GM19468 (cell line): ENCODE results near the gene SH2D4B.
A peak's percentile ranks its signal among the peaks of the same experiment; 100 is the strongest.

Experiments
- ATAC-seq: cut with Tn5 transposase; IDR thresholded peaks from one replicate; pipeline ENCODE4 v1.9.1; 2021; ENCODE audit warnings: mild to moderate bottlenecking, moderate library complexity, moderate number of reproducible peaks; ENCODE audit not compliant: unreplicated experiment; ENCODE audit errors: extremely low read depth

The SH2D4B gene

DNA sequence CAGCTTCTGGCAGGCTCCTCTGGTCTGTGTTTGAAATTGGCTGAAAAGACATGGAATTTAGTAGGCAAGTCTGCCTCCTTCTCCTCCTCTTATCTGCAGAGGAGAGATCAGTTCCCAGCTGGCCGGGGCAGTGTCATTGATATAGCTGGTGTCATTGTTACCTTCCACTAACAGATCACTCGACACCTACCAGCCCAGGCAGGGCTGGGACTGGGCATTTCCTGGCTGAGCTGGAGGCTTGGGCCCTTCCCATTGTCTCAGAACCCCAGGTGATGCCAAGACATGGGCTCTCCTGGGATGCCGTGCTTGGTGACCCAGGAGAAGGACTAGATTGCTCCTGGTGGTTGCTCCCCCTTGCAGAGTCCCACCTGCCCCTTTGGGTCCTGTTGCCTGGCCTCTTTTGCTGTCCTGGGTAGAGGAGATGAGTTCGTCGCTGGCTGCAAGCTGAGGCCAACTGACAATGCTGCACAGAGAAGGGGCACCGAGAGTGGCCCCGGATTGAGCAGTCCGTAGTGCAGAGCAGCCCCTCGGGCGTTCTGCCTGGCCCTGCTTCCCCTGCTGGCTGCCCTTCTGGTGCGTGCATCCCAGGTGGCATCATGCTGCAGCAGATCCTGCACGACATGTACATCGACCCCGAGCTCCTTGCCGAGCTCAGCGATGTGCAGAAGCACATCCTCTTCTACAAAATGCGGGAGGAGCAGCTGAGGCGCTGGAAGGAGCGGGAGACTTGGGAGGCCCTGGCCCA, at the start of gene SH2D4B:
Gene SH2D4B (plus strand): TSS at position 167 of the 745 bp plus-strand sequence. CDS start 430 bp downstream, at position 597.
- no peak for ATAC-seq

DNA sequence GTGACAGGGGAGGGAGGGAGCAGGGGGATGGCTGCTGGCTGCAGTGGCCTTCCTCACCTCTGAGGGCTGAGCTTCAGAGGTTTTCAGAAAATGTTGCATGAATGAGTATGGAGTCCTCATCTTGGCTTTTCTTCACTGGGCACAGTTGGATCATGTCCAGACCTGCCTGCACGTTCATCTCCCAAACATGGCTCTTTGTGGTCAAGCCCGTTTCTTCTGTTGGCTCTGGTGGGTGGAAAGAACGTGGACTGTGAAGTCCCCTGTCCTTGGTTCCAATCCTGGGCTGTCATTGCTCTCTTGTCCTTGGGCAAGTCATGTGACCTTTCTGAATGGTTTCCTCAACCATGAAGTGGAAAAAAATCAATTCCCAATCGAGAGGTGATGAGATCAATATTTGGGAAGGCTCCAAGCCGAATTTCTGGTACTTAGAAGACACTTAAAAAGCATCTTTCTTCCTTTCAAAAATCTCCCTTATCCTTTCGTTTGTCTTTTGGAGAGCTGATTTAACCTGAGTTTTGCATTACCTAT, 49.1 kb upstream of the SH2D4B start:
- no peak for ATAC-seq

DNA sequence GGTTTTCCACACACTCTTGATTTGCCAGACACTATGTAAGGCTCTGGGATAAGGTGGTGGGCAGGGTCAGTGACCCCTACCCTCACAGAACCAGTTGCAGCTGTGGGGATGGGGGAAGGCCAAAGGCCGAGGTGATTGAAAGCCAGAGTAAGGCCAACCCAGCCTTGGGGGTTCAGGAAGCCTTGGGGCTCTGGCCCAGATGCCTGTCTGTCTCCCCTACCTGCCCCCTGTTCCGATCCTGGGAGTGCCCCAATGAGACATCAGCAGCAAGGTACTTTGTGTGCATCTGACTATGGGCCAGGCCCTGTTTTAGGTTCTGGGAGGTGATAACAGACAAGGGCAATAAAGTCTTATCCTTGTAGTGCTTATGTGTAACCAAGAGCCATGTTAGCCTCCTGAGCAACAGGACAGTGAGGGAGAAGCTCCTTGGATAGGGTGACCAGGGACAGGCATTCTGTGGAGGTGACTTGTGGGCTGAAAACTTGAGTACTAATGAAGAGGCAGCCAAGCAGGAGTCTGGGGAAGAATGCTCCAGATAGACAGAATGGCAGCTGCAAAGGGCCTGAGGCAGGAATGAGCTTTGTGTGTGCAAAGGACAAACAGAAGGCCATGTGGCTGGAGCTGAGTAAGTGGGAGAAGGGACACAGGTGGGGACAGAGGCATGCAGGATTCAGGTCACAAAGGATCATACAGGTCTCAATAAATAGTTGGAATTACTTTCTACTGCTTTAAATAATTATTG, 48.2 kb upstream of the SH2D4B start:
- ATAC-seq = no peak

DNA sequence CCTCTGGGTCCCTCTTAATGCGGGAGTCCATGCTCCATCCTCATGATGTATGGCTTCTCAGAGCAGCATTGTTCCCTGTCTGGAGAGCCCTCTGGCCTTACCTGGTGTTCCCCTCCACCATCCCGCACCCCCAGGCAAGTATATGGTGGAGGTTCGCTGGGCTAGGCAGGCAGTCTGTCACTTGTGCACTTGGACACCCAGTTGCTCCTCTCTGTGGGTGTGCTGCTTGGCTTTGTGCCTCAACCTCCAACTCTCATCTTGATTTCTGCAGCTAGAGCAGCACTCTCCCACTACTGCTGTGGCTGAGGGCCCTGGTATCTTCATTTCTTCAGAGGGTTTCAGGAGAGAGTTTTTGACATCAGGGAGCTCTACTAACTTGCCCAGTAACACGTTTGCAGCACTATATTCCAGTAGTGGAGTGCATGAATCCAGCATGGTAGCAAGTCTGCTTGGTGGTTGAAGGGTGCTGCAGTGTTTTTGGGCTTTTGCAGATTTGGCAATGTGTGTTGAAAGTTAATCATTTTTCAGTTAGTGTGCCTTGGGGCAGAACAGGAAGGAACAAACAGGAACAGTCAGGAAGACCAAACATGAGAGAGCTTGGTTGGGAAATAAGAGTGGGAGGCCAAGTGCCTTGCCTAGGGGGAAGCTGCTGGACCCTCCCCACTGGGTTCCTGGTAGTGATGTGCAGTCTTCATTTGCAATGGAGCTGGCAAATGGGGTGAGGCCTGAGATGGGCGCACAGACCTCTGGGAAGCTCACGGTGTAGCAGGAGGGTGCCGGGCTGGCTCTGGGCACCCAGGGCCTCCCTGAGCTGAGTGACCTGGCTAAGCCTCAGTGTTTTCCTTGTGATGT, 46.2 kb upstream of the SH2D4B start:
- ATAC-seq = no peak

DNA sequence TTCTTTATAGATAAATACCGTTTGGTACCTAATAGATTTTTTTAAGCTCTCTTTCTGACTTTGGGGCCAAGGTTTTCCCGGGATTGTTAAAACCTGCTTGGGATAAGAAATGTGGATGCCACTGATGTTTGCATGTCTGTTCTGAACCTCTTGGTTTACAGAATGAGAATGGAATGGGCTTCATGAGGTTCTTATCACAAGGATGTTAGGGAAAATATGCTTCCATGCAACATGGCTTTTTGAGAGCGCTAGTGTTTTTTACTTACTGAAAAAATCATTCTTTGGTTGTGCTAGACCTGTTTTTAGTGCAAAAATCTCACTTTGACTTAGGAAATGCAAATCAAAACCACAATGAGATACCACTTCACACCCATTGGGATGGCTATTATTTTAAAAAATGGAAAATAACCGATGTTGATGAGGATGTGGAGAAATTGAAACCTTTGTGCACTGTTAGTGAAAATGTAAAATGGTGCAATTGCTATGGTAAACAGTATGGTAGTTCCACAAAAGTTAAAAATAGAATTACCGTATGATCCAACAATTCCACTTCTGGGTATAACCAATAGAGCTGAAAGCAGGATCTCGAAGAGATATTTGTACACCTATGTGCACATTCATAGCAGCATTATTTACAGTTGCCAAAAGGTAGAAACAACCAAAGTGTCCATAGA, 44.7 kb upstream of the SH2D4B start:
- no peak for ATAC-seq

DNA sequence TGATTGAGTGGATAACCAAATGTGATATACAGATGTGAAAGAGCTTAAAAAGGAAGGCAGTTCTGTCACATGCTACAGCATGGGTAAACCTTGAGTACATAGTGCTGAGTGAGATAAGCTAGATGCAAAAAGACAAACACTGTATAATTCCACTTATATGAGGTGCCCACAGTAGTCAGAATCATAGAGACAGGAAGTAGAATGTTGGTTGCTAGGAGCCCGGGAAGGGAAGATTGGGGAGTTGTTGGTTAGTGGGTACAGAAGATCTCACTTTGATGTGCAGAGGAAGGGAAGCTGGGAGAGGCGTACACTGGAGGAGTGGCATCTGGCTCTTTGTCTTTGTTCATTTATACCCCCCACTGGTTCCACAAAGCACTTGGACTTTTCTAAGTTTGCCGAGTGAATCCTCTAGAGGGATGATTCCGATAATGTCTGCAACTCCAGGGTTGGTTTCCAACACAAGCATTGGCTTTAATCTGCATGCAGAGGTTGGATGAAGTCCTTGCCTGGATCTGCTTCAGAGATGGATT, 44.1 kb upstream of the SH2D4B start:
- ATAC-seq = no peak

DNA sequence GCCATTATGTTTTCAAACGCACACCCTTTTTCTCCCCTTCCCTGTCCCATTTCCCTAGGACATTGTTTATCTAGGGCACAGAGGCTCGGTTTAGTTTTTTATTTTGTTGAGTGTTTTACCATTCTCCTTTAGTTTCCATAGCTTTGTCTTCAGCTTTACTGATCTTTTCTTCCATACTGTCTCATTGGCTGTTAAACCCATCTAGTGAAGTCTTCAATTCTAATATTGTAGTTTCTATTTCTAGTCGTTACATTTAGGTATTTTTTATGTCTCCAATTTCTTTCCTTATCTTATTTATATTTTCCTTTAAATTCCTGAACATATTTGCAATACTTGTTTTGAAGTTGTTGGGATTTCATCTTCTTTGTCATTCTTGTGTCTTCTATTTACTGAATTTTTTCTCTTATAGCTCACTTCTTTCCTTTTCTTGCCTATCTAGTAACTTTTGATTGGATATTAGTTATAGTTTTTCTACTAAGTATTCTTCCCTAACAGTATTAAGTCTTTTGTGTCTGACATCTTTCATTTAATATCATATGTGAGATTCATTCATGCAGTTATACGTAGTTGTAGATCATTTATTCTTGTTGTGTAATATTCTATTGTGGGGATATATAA, 41.0 kb upstream of the SH2D4B start:
- ATAC-seq = no peak

DNA sequence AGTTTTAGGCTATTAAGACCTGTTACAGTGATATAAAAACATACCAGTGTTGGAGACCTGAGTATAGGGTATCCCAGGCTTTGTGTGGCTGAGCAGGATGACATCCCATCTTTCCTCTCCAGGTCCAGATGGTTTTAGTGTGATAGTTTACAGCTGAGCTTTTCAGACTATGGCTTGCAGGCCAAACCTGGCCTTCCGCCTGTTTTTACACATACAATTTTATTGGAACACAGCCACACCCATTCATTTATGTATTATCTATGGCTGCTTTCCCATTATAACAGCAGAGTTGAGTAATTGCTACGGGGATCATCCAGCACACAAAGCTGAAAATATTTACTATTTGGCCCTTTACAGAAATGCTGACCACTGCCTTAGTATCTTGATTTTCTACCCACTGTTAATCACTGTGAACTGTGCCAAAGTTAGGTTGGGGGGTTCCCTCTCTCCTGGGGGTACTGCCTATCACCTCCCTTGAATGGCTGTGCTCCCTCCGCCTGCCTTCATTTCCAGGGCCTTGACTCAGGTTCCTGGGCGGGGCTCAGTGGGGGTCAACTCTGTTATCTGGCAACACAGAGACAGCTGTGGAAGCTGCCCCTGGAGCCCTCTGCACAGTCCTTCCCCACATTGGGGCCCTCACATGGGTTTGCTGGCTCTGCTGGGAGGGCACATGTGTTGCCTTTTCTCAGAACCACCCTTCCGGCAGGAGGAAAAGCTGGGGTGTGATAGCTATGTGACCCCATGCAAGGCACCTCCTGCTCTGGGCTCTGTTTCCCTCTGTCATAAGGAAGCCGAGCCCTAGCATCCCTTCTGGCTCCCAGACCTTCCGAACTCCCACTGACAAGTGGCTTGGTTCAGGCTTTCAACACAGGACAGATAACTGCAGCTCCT, 40.3 kb upstream of the SH2D4B start:
- no peak for ATAC-seq

DNA sequence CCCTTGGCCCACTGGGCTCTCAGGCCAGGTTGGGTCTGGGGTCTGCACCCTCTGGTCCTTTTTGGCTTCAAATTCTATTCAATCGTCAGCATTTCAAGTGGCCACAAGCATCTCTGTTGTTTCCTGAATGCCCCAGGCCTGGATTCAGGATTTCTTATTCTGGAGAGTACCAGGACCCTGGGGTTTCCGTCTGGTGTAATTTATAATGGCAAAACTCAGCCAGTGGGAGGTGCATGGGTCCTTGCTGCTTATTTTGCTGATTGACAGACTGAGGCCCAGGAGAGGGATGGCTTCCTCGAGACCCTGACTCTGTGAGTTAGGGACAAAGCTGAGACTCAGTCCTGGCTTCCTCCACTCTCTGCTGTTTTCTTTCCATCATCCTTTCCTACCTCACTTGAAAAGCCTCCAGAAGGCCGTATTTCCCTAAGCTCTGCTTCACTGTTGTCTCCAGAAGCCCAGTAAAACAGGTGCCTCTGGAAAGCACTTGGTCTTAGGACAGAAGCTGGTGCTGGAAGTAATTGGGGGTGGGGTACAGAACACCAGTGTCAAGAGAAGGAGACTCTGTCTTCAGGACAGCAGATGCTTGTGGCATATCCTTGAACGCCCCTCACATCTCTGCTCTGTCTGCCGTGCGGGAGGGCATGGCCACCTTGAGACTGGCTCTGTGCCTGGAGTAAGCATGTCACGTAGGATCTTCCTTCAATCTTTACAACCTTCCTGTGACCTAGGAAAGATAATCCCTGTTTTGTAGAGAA, 39.4 kb upstream of the SH2D4B start:
- ATAC-seq = no peak

DNA sequence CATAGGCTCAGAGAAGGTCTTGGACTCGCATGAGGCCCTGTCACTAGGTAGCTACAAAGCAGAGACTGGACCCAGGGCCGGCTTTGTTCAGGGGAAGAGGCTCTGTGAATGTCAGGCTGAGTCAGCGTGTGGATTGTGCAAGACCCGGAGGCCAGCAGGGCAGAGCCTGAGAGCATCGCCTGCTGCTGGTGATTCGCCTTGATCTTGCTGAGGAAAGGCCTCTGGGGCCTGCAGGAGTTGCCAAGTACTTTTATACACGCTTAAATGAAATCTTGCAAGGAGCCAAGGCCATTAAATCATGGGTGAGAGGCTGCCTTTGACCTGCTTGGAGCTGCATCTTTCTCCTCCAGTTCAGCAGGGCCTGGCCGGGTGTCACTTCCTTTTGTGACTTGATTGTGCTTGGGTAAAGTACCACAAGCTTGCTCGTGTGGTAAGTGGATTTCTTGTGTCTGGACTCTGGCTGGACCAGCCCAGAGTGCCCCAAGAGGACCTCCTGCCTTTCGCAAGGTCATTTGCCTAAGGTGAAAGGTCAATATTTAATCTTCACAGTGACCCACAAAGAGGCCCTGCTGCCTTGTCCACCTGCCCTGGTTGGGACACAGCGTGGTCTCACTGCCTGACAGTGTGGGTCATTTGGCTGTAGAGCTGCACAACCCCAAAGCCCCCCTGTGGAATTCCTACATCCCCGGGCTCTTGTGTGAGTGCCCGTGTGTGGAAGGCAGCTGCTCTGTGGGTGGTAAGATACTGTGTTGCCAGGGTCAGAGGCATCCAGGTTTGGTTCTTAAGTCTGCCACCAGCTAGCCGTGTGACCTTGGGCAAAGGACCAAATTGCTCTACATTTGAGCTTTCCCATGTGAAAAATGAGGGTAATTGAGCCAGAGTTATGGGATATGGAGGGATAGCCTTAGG, 38.6 kb upstream of the SH2D4B start:
- no peak for ATAC-seq

DNA sequence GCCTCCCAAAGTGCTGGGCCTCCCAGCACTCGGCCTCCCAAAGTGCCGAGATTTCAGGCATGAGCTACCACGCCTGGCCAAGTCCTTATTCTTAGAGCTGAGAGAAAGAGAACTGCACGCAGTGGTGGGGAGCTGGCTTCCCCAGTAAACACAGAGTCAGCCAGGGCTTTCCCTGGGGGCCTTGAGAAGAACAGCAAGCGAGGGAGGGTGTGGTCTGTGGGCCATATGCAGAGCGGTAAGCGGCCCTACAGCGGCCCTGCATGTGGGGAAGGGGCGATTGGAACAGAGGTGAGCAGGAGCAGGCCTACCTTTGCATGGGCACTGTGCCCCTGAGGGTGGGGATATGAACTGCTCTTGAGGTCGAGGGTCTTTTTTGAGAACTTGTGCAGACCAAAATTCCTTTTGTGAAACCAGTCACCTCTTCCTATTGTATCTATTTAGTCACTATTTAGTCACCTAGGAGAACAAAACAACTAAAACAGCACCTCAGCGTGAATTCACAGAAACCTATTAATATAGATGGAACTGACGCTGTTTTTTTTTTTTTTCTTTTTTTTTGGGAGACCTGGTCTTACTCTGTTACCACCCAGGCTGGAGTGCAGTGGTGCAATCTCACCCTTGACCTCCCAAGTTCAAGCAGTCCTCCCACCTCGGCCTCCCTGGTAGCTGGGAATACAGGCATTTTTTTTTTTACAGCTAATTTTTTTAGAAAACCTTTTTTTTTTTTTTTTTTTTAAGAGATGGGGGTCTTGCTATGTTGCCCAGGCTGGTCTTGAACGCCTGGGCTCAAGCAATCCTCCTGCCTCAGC, 36.9 kb upstream of the SH2D4B start:
- peak; percentile 49 for ATAC-seq

DNA sequence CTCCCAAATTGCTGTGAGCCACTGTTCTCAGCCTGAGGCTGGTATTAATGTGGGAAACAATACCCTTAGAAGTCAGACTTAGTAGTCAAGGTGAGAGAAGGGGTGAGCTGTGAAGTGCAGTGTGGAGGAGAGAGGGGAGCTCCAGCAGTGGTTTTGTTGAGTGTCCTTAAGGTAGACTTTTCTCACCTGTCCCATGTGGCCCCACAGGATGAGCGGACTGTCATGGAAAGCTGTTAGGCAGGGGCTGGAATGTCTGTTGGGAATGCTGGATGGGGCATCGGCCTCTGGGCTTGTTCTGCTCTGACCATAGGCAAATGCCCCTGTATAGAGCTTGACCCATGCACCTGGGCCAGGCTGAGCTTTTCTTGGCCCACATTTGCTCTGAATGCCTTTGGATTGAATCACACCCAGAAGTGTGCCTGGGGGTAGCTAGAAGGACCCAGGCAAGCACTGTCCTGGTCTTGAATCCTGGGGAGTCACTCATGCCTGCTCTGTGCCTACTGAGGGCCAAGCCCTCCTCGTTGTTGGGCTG, 36.3 kb upstream of the SH2D4B start:
- ATAC-seq = no peak

DNA sequence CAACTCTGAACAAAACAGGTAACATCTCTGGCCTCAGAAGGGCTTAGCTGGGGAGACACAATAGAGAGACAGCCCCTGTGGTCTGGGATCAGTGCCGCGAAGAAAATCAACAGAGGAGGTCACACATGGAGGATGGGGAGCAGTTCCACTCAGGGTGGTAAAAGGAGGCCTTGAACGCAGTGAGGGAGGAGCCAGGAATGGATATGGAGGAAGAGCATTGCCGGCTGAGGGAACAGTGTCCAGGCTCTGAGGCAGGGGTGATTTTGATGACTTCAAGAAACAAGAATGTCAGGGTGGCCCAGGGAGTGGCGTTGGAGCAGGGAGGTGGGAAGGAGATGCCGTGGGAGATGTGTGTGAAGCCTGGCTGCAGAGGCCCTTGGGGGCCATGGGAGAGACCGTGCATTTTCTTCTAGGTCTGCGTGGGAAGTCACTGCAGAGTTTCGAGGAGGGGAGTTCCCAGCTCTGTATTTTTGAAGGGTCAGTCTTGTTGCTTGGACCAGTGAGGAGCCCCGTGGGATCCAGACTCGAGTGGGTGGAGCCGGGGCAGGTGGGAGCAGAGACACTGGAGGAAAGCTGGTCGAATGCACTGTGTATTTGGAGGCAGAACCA, 35.7 kb upstream of the SH2D4B start:
- no peak for ATAC-seq

DNA sequence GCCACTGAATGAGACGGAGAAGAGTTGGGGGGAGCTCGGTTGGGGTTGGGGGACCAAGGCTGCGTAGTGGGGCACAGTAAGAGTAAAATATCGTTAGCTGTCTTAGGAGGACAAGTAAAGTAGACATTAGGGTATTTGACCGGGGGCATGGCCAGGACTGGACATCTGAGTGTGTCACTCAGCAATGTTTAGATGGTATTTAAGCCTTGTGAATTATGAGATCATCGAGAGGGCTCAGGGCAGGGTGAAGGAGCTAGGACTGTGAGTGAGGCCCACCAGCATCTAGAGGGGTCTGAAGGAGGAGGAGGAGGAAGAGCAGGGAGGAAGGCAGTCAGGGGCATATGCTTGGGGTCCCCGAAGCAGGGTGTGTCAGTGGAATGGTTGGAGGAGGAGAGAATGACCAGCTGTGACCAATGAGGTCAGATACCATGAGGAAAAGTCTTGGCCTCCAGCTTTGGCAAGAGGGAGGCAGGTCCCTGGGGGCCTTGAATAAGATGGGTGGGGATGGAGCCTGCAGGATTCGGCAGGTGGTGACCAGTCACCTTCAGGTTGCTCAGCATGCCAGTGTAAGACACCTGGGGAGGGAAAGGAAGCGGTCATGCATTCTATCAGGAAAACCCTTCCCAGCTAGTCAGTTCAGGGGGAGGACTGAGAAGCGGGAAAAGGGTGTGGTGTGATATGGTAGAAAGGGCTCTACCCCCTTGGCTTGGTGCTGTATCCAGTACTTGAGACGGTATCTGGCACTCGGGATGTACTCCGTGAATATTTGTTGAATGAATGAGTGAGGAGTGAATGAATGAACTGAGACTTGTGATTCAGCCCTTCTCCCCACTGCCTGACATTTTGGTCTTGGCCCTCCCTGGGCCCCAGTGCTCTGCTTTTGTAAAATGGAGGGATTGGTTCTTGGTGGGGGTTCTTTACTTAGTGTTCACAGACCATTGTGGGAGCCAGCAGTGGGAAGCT, 34.8 kb upstream of the SH2D4B start:
- no peak for ATAC-seq
